MG63 (cell line): ENCODE measurements around the gene KCTD21. TPM values are rescaled to one million over a fixed set of nuclear protein-coding genes. Genes with fewer than 3 reads are reported as not detected.
A peak's percentile ranks its signal among the peaks of the same experiment; 100 is the strongest.
"Not testable (repeated sequence)": the region's sequence is repeated elsewhere in the genome, so short reads cannot be mapped to it uniquely, and the experiment has no call there.

Experiments used
- DNase-seq: peaks from one replicate; pipeline ENCODE4 v3.0.0-alpha.2; 2020
- H3K27me3 ChIP-seq: fragments of 250-450 bp; sonication (Bioruptor Pico); 2 replicates; pipeline ENCODE4 v1.5.1; 2020; ENCODE audit warnings: mild to moderate bottlenecking, moderate library complexity
- H3K36me3 ChIP-seq: fragments of 250-450 bp; sonication (Bioruptor Pico); 2 replicates; pipeline ENCODE4 v1.5.1; 2020; ENCODE audit warnings: mild to moderate bottlenecking, moderate library complexity
- H3K4me3 ChIP-seq: fragments of 250-450 bp; sonication (Bioruptor Pico); 2 replicates; pipeline ENCODE4 v1.5.1; 2020; ENCODE audit warnings: mild to moderate bottlenecking, moderate library complexity
- H3K9me3 ChIP-seq: fragments of 250-450 bp; sonication (Bioruptor Pico); 2 replicates; pipeline ENCODE4 v1.5.1; 2020; ENCODE audit warnings: mild to moderate bottlenecking, moderate library complexity
- total RNA-seq: library from RNA; depleted of rRNA; stranded (reverse); fragments of >200 nt; shearing (Covaris generic); gene quantifications from 2 replicates; pipeline ENCODE4 v1.2.3, GENCODE V29; 2014; ENCODE audit warnings: low replicate concordance

Gene KCTD21
- total RNA-seq, 1 experiment from 2014 or later: 4.3 TPM

GRCh38 chr11:78193806-78194205 is 5.4 kb upstream of the KCTD21 start:
- no peak for DNase-seq

GRCh38 chr11:78192911-78193351 is 4.5 kb upstream of the KCTD21 start:
- H3K4me3 ChIP-seq: no peak overlapping the region
- no peaks in the 10 kb centered on the region for H3K36me3 ChIP-seq
- no peaks in the 10 kb centered on the region for H3K9me3 ChIP-seq
- no peaks in the 10 kb centered on the region for H3K27me3 ChIP-seq
- DNase-seq: no peak

More at GRCh38 chr11:78193806-78194205, 5.4 kb upstream of the KCTD21 start:
- H3K9me3 ChIP-seq: no peaks in the 10 kb centered on the region
- no peaks in the 10 kb centered on the region for H3K36me3 ChIP-seq
- no peak overlapping the region for H3K4me3 ChIP-seq
- no peaks in the 10 kb centered on the region for H3K27me3 ChIP-seq

- DNase-seq: no peak
- Histone ChIP-seq H3K4me3 (no peak overlapping the region), H3K36me3 (no peaks in the 10 kb centered on the region), H3K9me3 (no peaks in the 10 kb centered on the region), H3K27me3 (no peaks in the 10 kb centered on the region)
These were observed 3.8 kb upstream of the KCTD21 start for GRCh38 chr11:78192223-78192719.

- DNase-seq: no peak
- H3K4me3 ChIP-seq: no peak overlapping the region
- no peaks in the 10 kb centered on the region for H3K36me3 ChIP-seq
These were observed 2.6 kb upstream of the KCTD21 start for GRCh38 chr11:78190871-78191538.

GRCh38 chr11:78190374-78190773 is 1.9 kb upstream of the KCTD21 start:
- no peaks in the 10 kb centered on the region for H3K27me3 ChIP-seq
- H3K9me3 ChIP-seq: no peaks in the 10 kb centered on the region
- no peaks in the 10 kb centered on the region for H3K36me3 ChIP-seq
- H3K4me3 ChIP-seq: no peak overlapping the region
- DNase-seq: no peak

More at GRCh38 chr11:78190871-78191538, 2.6 kb upstream of the KCTD21 start:
- no peaks in the 10 kb centered on the region for H3K27me3 ChIP-seq
- no peaks in the 10 kb centered on the region for H3K9me3 ChIP-seq

- peak overlapping the region; percentile 94 for H3K4me3 ChIP-seq
- no peaks in the 10 kb centered on the region for H3K9me3 ChIP-seq
- no peak for DNase-seq
These were observed 1.4 kb upstream of the KCTD21 start for GRCh38 chr11:78189851-78190250.

GRCh38 chr11:78189174-78189724 is 823 bp upstream of the KCTD21 start:
- DNase-seq: no peak
- Histone ChIP-seq H3K9me3 (no peaks in the 10 kb centered on the region), H3K4me3 (peak overlapping the region; percentile 94), H3K27me3 (no peaks in the 10 kb centered on the region), H3K36me3 (no peaks in the 10 kb centered on the region; the same call in 1 of the 2 replicates)

More at GRCh38 chr11:78189851-78190250, 1.4 kb upstream of the KCTD21 start:
- Histone ChIP-seq H3K27me3 (no peaks in the 10 kb centered on the region), H3K36me3 (no peaks in the 10 kb centered on the region; the same call in 1 of the 2 replicates)

- H3K9me3 ChIP-seq: no peaks in the 10 kb centered on the region
- no peaks in the 10 kb centered on the region for H3K27me3 ChIP-seq
- H3K4me3 ChIP-seq: peak overlapping the region; percentile 94
- no peaks in the 10 kb centered on the region; the same call in 1 of the 2 replicates for H3K36me3 ChIP-seq
- no peak for DNase-seq
These were observed 800 bp downstream of the KCTD21 start for GRCh38 chr11:78187366-78188285.

- DNase-seq: no peak
- peaks cover 4% of the 10 kb centered on the region; the same call in 1 of the 2 replicates for H3K36me3 ChIP-seq
- H3K27me3 ChIP-seq: no peaks in the 10 kb centered on the region
- no peak overlapping the region for H3K4me3 ChIP-seq
- H3K9me3 ChIP-seq: no peaks in the 10 kb centered on the region
These were observed 7.2 kb downstream of the KCTD21 start for GRCh38 chr11:78181185-78181584.

GRCh38 chr11:78180751-78181150 is 7.7 kb downstream of the KCTD21 start:
- no peak for DNase-seq
- H3K36me3 ChIP-seq: peaks cover 4% of the 10 kb centered on the region; the same call in 1 of the 2 replicates
- no peaks in the 10 kb centered on the region for H3K9me3 ChIP-seq
- no peaks in the 10 kb centered on the region for H3K27me3 ChIP-seq
- no peak overlapping the region for H3K4me3 ChIP-seq

- H3K9me3 ChIP-seq: no peaks in the 10 kb centered on the region
- H3K27me3 ChIP-seq: no peaks in the 10 kb centered on the region
- no peak for DNase-seq
- H3K4me3 ChIP-seq: no peak overlapping the region
- H3K36me3 ChIP-seq: peaks cover 4% of the 10 kb centered on the region; the same call in 1 of the 2 replicates
These were observed 8.9 kb downstream of the KCTD21 start for GRCh38 chr11:78179459-78180071.

- no peak for DNase-seq
These were observed 11.2 kb downstream of the KCTD21 start for GRCh38 chr11:78177216-78177615.

GRCh38 chr11:78176605-78177141 is 11.8 kb downstream of the KCTD21 start:
- DNase-seq: no peak
- no peaks in the 10 kb centered on the region for H3K27me3 ChIP-seq
- H3K36me3 ChIP-seq: peaks cover 2% of the 10 kb centered on the region; the same call in 1 of the 2 replicates
- H3K4me3 ChIP-seq: no peak overlapping the region
- H3K9me3 ChIP-seq: no peaks in the 10 kb centered on the region

More at GRCh38 chr11:78177216-78177615, 11.2 kb downstream of the KCTD21 start:
- Histone ChIP-seq H3K36me3 (peaks cover 4% of the 10 kb centered on the region; the same call in 1 of the 2 replicates), H3K9me3 (no peaks in the 10 kb centered on the region), H3K27me3 (no peaks in the 10 kb centered on the region), H3K4me3 (no peak overlapping the region)

- H3K27me3 ChIP-seq, H3K36me3 ChIP-seq, H3K4me3 ChIP-seq, DNase-seq, H3K9me3 ChIP-seq: not testable (repeated sequence)
These were observed 12.6 kb downstream of the KCTD21 start for GRCh38 chr11:78175862-78176261.

- H3K9me3 ChIP-seq: no peaks in the 10 kb centered on the region
- no peaks in the 10 kb centered on the region for H3K27me3 ChIP-seq
- peaks cover 3% of the 10 kb centered on the region; the same call in 1 of the 2 replicates for H3K36me3 ChIP-seq
- no peak for DNase-seq
- H3K4me3 ChIP-seq: no peak overlapping the region
These were observed 16.5 kb downstream of the KCTD21 start for GRCh38 chr11:78171951-78172350.
